GDM1 (cell line): ENCODE data around the gene ENPP1.
"Not testable (repeated sequence)": the region's sequence is repeated elsewhere in the genome, so short reads cannot be mapped to it uniquely, and the experiment has no call there.

Source experiments
- DNase-seq: peaks from one replicate; lab custom pipeline; 2025; lab: John Stamatoyannopoulos, UW

The ENPP1 gene

DNA sequence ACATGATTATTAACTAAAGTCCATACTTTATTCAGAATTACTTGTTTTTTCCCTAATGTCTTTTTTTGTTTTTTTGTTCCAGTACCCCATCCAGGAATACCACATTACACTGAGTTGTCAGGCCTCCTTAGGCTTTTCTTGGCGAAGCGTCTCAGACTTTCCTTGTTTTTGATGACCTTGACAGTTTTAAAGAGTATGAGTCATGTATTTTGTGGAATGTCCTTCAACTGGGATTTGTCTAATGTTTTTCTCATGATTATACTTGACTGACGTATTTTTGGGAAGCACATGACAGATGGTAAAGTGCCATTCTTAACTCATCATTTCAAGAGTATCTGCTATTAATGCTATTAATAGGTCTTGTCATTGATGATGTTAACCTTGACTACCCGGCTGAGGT lies 23.6 kb downstream of the ENPP1 start:
- no peak for DNase-seq

DNA sequence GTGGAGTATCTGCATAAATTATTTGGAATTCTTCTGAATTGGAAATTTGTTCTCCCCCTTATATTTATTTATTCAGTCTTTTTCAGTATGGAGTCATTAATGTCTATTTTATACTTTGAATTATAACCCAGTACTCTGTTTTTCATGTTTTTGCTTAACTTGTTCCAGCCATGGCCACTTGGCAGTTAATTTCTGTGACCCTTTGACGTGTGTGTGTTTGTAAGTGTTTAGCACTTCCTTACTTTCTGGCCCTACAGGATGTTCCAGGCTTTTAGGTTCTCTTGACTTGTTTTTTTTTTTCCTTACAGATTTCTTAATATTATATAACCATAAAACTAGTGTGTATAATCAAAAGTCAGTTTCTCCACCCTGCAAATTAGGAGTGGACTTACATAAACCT lies 24.1 kb downstream of the ENPP1 start:
- DNase-seq = no peak

DNA sequence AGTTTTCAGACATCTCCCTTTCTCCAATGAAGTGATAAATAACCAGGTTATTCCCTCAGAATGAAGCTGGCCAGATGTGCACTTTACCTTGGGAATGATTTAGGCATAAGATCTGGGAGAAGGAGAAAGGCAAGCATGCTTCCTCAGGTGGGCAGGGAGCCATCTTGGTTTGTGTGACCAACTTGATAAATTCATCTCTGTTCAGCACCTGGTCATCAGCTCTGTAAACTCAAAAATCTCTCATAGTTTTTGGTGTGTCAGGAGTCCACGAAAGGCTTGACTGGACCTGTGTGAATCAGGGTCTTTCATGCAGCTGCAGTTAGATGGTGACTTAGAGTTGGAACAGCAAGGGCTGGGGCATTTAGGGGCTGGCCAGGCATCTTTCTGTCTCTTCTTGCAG lies 24.5 kb downstream of the ENPP1 start:
- no peak for DNase-seq

DNA sequence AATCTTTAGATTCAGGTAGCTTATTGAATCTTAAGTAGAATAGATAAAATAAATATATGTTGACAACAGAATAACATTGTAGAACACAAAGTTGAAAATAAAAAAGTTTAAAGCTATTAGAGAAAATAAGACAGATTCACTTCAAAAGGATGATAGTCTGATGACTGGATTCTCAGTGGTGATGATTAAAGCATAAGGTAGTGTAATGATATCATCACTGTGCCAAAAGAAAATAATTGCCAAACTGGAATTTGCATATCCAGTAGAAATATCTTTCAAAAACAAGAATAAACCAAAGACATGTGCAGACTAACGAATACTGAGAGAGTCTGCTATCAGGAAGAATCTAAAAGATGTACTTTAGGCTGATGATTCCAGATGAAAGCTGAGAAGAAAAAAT lies 30.2 kb downstream of the ENPP1 start:
- DNase-seq = no peak

DNA sequence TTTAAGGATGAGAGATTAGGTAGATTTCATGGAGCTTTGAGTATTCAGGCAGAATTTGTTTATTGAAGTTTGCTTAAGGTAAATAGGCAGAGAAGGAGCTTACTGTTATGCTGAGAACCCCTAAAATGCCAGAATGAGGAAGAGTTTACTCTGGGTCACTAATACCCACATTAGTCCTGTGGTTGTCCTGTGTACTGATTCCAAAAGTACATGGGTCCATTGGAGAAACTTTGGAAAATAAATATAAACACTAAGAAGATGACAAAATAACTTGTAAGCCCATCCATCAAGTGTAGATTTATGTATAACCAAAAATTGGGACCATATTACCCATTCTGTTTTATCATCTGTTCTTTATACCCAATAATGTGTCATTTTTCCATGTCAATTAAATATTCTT lies 31.6 kb downstream of the ENPP1 start:
- no peak for DNase-seq

DNA sequence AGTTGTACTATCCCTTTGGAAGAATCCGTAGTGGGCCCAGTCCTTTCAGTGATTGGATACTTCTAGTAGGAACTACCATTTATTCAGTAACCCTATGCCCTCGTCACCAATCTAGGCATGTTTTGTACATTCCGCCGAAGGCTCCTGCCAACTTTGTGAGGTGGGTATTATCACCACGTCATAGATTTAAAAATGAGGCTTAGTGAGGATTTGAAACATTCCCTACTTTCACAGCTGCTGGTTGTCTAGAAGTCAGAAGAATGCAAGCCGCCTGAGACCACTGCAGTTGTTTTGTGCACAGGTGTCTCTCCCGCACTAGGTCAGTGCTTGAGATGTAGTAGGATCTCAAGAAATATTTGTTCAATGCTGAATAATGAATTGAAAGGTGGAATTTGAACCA lies 32.6 kb downstream of the ENPP1 start:
- no peak for DNase-seq

DNA sequence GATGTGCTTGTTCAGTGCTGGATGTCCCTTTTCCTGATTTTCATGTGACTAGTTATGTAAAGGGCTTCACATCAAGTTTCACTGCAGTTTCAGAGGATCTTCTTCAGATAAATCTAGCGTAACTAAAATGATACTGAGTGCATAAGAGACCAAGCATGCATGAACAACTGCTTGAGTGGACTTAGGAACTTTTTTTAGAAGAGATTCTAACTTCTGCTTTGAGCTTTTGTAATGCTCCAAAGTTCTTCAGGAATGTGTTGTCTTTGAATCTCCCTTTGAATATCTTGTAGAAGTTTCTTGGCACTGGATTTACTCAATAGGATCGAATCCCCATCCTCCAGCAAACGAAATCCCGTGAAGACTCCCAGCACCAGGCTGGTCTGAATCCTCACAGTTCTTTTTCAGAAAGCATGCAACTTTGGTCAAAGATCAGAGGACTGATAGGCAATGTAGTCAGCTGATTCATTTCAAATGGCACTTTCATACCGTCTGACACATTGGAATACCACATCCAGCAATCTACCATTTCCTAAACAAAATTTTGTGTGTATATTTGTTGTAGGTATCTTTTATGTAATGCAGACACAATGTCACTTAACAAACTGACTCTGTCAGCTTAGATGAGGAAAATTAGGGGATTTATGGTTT lies 33.2 kb downstream of the ENPP1 start:
- DNase-seq = no peak

DNA sequence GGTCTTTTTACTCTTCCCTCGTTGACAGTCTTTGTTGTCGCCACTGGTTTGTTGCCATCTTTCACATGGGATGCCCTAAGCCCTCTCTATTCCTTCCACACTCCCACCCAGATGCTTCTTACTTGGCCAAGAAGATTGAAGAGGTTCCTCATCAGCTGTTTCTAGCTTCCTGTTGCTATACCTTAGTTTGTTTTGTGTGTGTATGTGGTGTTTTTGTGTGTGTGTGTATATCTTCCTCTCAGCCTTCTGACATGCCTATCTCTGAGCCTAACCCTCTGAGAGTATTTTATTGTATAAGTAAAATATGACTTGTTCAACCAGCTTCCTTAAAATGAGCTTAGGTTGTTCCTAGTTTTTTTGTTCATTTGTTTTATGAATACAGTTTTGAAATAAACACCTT lies 35.9 kb downstream of the ENPP1 start:
- DNase-seq = no peak

DNA sequence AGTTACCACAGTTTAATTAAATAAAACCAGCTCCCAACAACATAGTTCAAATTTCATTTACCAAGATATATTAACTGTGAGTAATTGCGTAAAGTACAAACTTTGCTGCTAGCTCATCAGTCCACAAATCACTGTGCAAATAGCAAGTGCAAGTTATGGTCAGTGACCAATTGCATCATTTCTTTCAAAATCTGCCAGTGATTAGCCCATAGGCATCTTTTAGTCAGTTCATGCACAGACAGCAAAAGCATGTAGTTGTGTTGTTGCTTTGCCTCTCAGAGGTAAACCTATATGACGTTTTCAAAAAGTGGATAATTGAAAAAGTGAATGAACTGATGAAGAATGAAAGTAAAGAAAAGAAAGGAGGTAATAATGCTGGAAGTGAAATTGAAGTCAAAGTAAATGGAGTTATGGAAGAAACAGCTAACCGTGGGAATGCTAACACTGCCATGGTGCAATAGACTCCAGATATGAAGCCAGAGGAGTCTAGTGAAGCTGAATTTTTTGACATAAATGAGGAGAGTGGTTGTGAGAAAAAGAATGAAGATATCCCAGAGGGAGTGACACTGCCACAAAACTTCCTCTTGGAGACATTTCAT lies 36.5 kb downstream of the ENPP1 start:
- DNase-seq = no peak

DNA sequence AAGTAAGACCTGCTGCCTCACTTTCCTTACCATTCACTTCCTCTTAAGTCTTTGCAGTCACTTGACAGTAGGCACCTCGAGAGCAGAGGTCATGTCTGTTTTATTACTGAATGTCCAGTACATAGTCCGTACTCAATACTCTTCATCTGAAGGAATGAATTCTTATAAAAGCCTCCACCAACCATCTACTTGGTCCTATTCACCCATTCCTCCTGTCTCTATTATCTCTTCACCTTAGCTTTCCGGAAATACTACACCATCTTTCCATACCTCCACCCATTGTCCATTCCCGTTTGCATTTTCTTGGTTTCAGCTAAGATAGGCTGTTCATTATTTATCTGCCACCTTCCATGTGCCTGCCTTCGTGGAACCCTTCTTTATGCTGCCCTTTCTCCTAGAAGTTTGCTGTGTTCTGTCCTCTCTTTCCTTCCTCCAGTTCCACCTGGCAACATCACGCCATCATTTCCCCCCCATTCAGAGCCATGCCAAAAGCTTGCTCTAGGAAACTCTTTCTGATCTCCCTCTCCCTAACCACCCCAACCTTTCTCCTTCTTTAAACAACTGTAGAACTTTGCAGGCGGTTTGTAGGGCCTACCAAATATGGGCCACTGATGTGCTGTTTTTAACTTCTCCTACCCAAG lies 38.3 kb downstream of the ENPP1 start:
- DNase-seq = no peak

DNA sequence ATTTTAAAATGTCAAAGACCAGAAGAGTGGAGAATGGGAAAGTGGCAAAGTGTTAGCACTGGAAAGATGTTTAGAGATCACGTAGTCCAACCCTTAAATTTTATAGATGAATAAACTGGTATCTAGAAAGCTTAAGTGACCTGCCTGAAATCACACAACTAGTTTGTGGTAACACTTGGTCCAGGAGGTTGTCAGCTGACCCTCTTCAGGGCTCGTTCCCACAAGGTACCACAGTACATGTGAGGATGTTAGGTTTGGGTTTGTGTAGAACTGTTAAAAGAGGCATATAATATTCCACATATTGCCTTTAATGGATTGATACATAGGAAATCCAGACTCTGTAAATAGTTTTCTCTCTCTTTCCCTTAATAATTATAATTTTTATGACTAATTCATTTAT lies 39.1 kb downstream of the ENPP1 start:
- no peak for DNase-seq

DNA sequence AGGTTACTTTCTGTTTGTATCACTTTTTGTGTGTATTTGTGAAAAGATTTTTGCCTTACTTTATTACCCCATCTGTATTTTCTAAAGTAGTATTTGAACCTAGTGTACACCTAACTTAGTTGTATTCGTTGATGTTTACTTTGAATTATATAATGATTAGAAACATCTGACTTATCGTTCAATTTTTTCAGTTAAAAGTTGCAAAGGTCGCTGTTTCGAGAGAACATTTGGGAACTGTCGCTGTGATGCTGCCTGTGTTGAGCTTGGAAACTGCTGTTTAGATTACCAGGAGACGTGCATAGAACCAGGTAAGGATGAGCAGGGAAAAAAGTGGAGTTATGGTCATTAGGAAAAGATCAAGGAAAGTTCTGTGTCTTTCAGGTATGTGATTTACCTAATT lies 42.0 kb downstream of the ENPP1 start:
- no peak for DNase-seq

DNA sequence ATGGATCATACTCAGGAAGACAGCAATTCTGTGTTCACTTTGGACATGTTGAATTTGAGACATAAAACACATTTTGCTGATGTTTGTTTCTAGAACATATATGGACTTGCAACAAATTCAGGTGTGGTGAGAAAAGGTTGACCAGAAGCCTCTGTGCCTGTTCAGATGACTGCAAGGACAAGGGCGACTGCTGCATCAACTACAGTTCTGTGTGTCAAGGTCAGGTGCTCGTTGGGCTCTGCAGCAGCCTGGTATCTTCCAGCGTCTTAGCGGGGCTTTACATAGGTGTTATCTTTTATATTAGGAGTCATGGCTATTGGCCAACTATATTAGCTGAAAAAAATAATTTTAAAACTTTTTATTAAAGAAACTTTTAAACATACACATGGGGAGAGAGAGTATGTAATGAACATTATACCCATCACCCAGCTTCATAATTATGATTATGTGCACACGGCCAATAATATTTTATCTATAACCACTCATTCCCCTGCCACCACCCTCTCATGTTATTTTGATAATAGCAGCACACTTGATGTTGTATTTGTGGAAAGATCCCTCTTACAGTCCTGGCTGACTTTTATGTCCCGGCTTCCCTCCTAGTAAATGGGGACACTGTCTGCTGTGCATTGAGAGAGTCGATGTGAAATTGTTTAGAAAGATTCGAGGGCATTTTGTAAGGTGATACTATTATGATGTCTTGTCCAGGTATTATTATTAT lies 43.4 kb downstream of the ENPP1 start:
- DNase-seq = no peak

DNA sequence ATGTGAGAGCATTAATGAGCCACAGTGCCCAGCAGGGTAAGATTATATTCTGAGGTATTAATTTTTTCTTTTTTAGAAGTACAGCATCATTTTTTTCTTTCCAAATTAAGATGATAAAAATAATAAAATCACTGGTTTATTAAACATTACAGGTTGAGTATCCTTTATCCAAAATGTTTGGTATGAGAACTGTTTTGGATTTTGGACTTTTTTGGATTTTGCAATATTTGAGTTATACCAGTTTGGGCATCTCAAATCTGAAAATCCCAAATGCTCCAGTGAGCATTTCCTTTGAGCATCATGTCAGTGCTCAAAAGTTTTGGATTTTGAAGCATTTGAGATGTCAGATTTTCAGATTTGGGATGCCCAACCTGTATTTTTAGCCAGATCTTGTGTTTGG lies 44.4 kb downstream of the ENPP1 start:
- no peak for DNase-seq

DNA sequence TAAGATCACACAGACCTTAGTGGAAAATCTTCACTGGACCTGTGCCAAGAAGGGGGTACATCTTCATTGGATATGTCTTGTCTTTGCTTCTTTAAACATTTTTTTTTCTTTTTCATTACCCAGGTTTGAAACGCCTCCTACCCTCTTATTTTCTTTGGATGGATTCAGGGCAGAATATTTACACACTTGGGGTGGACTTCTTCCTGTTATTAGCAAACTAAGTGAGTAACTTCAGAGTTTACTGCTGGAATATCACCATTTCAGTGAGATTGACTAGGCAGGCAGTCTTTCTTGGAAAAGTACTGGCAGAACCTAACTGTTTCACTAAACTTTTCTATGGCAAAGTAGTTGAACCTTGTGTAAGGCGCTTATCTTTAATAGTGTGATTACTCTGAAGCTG lies 47.0 kb downstream of the ENPP1 start:
- DNase-seq = no peak

DNA sequence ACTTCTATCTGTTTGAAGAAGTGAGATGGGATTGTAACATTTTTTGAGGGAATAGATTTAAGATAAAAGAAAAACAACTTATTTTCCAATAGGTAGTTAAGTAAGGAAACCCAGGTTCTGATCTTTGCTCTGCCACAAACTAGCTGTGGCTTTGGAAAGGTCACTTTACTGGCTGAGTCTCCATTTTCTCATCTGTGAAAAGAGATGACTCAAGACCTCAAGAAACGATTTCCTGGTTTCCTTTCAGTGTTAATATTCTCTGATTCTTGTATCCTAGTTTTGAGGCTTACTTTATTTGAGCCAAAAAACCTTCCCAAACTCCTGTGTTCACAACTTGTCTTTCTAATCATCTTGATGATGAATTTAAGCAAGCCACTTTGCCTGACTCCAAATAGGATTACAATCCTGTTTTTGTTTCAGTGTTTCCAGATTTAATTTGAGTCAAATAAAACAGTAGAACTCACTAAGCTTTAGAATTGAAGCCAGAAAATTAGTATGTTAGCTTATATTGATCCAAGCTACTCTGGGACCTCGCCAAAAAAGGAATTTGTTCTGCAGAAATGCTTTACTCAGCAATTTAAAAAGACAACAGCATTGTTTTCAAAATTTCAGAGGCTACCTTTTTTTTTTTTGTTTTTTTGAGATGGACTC lies 51.1 kb downstream of the ENPP1 start:
- DNase-seq = no peak

DNA sequence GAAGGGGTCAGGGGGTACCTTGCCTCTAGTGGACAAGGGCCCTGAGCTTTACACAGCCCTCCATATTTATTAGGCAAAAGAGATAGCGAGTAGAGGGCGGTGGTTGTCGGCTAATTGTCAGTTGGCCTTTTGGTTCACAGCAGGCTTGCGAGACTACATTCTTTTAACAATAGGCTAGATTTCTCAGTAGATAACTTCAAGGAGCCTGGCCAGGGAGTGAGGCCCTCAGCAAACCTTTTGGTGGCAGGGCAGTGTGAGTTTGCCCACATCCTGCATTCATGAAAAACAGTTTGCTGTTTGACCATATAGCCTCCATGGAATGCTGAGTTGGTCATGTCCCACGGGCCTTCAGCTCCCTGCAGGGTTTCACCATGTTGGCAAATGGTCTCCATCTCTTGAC lies 51.8 kb downstream of the ENPP1 start:
- not testable (repeated sequence) for DNase-seq

DNA sequence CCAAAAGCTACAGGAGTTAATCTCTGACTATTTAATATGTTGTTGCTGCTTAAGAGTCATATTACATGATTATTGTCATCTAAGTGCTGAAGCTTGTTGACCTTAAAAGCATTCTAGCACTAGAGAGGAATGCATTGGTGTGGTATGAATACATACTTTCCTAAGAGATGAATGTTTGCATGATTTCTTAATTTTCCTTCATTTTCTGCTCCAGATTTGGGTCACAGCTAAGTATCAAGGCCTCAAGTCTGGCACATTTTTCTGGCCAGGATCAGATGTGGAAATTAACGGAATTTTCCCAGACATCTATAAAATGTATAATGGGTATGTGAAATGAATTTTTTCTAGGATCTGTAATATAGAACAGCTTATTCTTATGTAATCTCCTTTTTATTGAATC lies 53.6 kb downstream of the ENPP1 start:
- DNase-seq = no peak

DNA sequence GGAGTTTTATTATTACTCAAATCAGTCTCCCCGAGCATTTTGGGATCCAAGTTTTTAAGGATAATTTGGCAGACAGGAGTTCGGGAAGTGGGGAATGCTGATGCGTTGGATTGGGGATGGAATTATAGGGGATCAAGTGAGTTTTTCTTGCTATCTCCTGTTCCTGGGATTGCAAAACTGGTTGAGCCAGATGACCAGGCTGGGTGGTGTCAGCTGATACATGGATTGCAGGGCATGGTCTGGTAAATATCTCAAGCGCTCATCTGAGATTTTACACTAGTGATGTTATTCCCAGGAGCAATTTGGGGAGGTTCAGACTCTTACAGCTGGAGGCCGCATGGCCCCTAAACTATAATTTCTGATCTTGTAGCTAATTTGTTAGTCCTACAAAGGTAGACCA lies 54.7 kb downstream of the ENPP1 start:
- DNase-seq = no peak

DNA sequence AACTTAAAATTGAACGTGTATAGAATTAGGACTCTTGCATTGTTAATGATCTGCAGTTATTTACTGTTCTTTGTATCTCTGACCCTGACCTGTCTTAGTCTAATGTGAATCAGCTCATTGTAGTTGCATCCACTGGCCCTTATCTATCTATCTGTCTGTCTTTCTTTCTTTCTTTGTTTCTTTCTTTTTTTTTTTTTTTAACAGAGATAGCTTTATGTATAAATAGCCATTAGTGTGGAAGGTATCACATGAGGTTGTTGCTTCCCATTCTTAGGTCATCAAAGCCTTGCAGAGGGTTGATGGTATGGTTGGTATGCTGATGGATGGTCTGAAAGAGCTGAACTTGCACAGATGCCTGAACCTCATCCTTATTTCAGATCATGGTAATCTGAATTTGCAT lies 59.9 kb downstream of the ENPP1 start:
- no peak for DNase-seq

DNA sequence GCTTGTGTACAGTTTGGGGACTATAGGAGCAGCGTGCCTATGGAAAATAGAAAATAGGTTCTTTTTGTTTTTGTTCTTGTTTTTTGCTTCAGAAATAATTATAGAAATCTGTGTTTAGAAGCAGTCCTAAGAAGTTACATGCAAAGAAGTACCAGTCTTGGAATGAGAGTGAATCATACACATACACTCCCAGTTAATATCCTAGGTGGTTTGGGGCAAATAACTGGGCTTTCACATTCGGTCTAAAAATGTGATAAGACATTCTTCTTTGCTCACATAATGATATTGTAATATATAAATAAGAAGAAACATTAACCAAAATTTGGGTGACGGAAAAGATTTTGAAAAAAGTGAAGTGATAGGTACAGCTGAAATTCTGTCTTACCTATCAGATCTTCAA lies 61.0 kb downstream of the ENPP1 start:
- DNase-seq = no peak

DNA sequence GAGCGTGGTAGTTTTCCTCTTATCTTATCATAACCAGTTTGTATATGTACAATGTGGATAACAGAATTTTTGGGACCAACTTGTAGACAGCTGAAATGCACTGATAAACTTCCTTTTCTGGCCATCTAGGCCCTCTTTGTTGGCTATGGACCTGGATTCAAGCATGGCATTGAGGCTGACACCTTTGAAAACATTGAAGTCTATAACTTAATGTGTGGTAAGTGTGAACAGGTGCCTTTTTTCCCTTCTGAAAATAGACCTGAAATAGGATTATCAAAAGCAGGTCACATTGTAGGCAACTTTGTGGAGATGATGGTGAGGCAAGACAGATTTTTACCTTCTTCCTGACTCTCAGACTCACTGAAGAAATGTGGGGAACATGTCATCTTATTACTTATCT lies 67.8 kb downstream of the ENPP1 start:
- no peak for DNase-seq

DNA sequence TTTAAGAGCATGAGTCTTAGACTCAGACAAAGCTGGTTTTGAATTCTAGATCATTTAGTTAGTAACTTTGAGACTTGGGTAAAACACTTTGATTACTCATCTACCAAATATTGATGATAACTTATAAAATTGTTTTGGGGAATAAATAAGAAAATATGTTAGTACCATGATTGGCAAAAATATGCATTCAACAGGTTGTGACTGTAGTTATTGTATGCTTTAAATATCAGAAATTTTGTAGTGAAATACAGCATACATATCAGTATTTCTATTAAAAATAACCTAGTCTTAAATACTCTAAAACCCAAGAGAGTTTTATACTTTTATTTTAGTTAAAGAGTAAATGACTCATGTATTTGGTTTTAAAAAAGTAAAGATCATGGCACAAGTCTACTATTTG lies 68.7 kb downstream of the ENPP1 start:
- DNase-seq = no peak
